A549 (cell line): Measurements from ENCODE around the gene FAM53C. TPM values are rescaled to one million over a fixed set of nuclear protein-coding genes. Genes with fewer than 3 reads are reported as not detected.

Experiments
- ATAC-seq, 2 experiments: fragments of 200-7000 bp in 1 of 2; fragments of >200 bp in 1 of 2; cut with Nextera tagmentation in 1 of 2; cut with Tn5 transposase in 1 of 2; 3 replicates each; pipeline versions ENCODE4 v1.8.0 to v1.9.1; 2018 to 2020; ENCODE audit warnings: mild to moderate bottlenecking in 1 of 2, moderate library complexity in 1 of 2
- CTCF ChIA-PET: fragments of 300-600 bp; sonication (Branson Sonifier 250); formaldehyde crosslinking; extraction: SDS; loops from one replicate; lab custom pipeline; 2021; ENCODE audit warnings: antibody characterized with exemption, inconsistent platforms; lab: Yijun Ruan, JAX
- POLR2A ChIA-PET: fragments of 350-600 bp; formaldehyde crosslinking; extraction: SDS; loops from one replicate; lab custom pipeline; 2021; ENCODE audit warnings: antibody characterized with exemption, inconsistent platforms; lab: Yijun Ruan, JAX
- DNase-seq, 2 experiments: peaks; one replicate each; pipeline versions ENCODE4 v3.0.0 to v3.0.0-alpha.2; 2011 to 2016; ENCODE audit warnings: low read depth in 1 of 2, low spot score in 1 of 2
- FAIRE-seq: peaks from 2 replicates; lab custom pipeline; 2011; peaks lifted over from hg19 to GRCh38; lab: Jason Lieb, UNC
- H3K27ac ChIP-seq, 2 experiments: fragments of >200 bp; sonication (Bioruptor Twin); formaldehyde crosslinking; 3 replicates each; pipeline ENCODE4 v1.5.1; 2016 to 2017
- H3K4me1 ChIP-seq: fragments of >200 bp; sonication (Bioruptor Twin); formaldehyde crosslinking; 3 replicates; pipeline ENCODE4 v1.6.1; 2016
- H3K4me2 ChIP-seq: fragments of >200 bp; sonication (Bioruptor Twin); formaldehyde crosslinking; 3 replicates; pipeline ENCODE4 v1.6.1; 2016
- H3K4me3 ChIP-seq: fragments of >200 bp; sonication (Bioruptor Twin); formaldehyde crosslinking; 3 replicates; pipeline ENCODE4 v1.5.1; 2016
- H3K9me3 ChIP-seq: fragments of >200 bp; sonication (Bioruptor Twin); formaldehyde crosslinking; 3 replicates; pipeline ENCODE4 v1.6.1; 2016
- BHLHE40 ChIP-seq: IDR thresholded peaks from 2 replicates; pipeline ENCODE4 v1.6.1; 2012; ENCODE audit warnings: low read depth, low read length, inconsistent platforms
- CBX8 ChIP-seq: fragments of 200-600 bp; sonication (generic); IDR thresholded peaks from 2 replicates; pipeline ENCODE4 v1.6.1; 2016
- EP300 ChIP-seq, 2 experiments: fragments of >200 bp; sonication (Bioruptor Twin); formaldehyde crosslinking; IDR thresholded peaks; 2 replicates in 1 of 2; 3 replicates in 1 of 2; pipeline ENCODE4 v1.6.1; 2016 to 2017
- ESRRA ChIP-seq: fragments of 150-350 bp; IDR thresholded peaks from 2 replicates; pipeline ENCODE4 v1.6.1; 2014; ENCODE audit warnings: mild to moderate bottlenecking, low read length, borderline replicate concordance
- HOXA7 ChIP-seq: fragments of 250-450 bp; sonication (Bioruptor Pico); IDR thresholded peaks from 2 replicates; pipeline ENCODE4 v1.5.0; 2020; ENCODE audit warnings: mild to moderate bottlenecking, moderate library complexity
- JUNB ChIP-seq: fragments of >200 bp; sonication (Bioruptor Twin); formaldehyde crosslinking; IDR thresholded peaks from 2 replicates; pipeline ENCODE4 v1.6.1; 2016
- KDM5A ChIP-seq: fragments of 200-600 bp; sonication (generic); IDR thresholded peaks from 2 replicates; pipeline ENCODE4 v1.6.1; 2016; ENCODE audit warnings: antibody characterized with exemption, mild to moderate bottlenecking
- MAFK ChIP-seq: fragments of 450-650 bp; IDR thresholded peaks from 2 replicates; pipeline ENCODE4 v1.6.1; 2014; ENCODE audit not compliant: partially characterized antibody
- MYC ChIP-seq: IDR thresholded peaks from 2 replicates; pipeline ENCODE4 v1.6.1; 2012; ENCODE audit warnings: mild to moderate bottlenecking, inconsistent platforms, low read length, improper control_type of control experiment, borderline replicate concordance
- NPAS2 ChIP-seq: fragments of 250-450 bp; sonication (Bioruptor Pico); IDR thresholded peaks from 2 replicates; pipeline ENCODE4 v1.8.0; 2022; ENCODE audit warnings: mild to moderate bottlenecking, moderate library complexity, borderline replicate concordance
- PHF8 ChIP-seq: fragments of 200-600 bp; sonication (generic); IDR thresholded peaks from 2 replicates; pipeline ENCODE4 v1.6.1; 2016; ENCODE audit warnings: low read depth, mild to moderate bottlenecking, antibody characterized with exemption, moderate library complexity, borderline replicate concordance
- POLR2AphosphoS2 ChIP-seq: conservative IDR thresholded peaks from 2 replicates; pipeline ENCODE4 v1.6.1; 2012; ENCODE audit warnings: low read length, improper control_type of control experiment, inconsistent platforms
- RAD21 ChIP-seq, 2 experiments: fragments of >200 bp in 1 of 2; sonication (Bioruptor Twin) in 1 of 2; formaldehyde crosslinking in 1 of 2; IDR thresholded peaks in 1 of 2; conservative IDR thresholded peaks in 1 of 2; 2 replicates in 1 of 2; 3 replicates in 1 of 2; pipeline ENCODE4 v1.6.1; 2012 to 2018; ENCODE audit warnings: inconsistent platforms in 1 of 2
- RARB ChIP-seq: fragments of 250-450 bp; sonication (Bioruptor Pico); IDR thresholded peaks from 2 replicates; pipeline ENCODE4 v1.8.0; 2021; ENCODE audit warnings: mild to moderate bottlenecking, moderate library complexity
- RCOR1 ChIP-seq: fragments of 150-350 bp; IDR thresholded peaks from 2 replicates; pipeline ENCODE4 v1.6.1; 2014; ENCODE audit warnings: antibody characterized with exemption, low read length, low read depth
- SREBF2 ChIP-seq: fragments of 450-650 bp; IDR thresholded peaks from 2 replicates; pipeline ENCODE4 v1.6.1; 2014; ENCODE audit warnings: mild to moderate bottlenecking, moderate library complexity
- TFCP2L1 ChIP-seq: fragments of 250-450 bp; sonication (Bioruptor Pico); IDR thresholded peaks from 2 replicates; pipeline ENCODE4 v1.5.0; 2021; ENCODE audit warnings: mild to moderate bottlenecking
- ZC3H11A ChIP-seq: fragments of 450-650 bp; IDR thresholded peaks from 2 replicates; pipeline ENCODE4 v1.6.1; 2014; ENCODE audit warnings: antibody characterized with exemption, mild to moderate bottlenecking
- ZFP36 ChIP-seq: fragments of 450-650 bp; IDR thresholded peaks from 2 replicates; pipeline ENCODE4 v1.6.1; 2014; ENCODE audit warnings: borderline replicate concordance; ENCODE audit not compliant: partially characterized antibody
- ZNF302 ChIP-seq: fragments of 250-450 bp; sonication (Bioruptor Pico); IDR thresholded peaks from 2 replicates; pipeline ENCODE4 v1.9.0; 2021; ENCODE audit warnings: inconsistent platforms, mild to moderate bottlenecking, moderate library complexity
- WGBS: methylation state at CpG from one replicate; pipeline ENCODE4 v1.1.6; 2017; ENCODE audit errors: missing lambda C conversion rate; 5-methylcytosine and 5-hydroxymethylcytosine counted together
- polyA plus RNA-seq, 4 experiments: library from polyadenylated mRNA; depleted of rRNA in 3 of 4; stranded (reverse); fragments of >200 nt; fragmentation: RNase III in 1 of 4; extraction: RNeasy Plus Mini Kit Qiagen cat#74134 plus additional on column Dnase treatment in 1 of 4; gene quantifications; 2 replicates in 3 of 4; 3 replicates in 1 of 4; pipeline ENCODE4 v1.2.3, GENCODE V29; 2011 to 2017
- TF ChIP-seq, protein P1 (sequence below): IDR thresholded peaks from 2 replicates; pipeline ENCODE4 v1.6.1; 2012; ENCODE audit warnings: low read depth, borderline replicate concordance
- TF ChIP-seq, protein P2 (sequence below): fragments of 450-650 bp; IDR thresholded peaks from 2 replicates; pipeline ENCODE4 v1.6.1; 2014; ENCODE audit warnings: antibody characterized with exemption
- TF ChIP-seq, protein P3 (sequence below): fragments of >200 bp; sonication (Bioruptor Twin); formaldehyde crosslinking; IDR thresholded peaks from 2 replicates; pipeline ENCODE4 v1.6.1; 2016

FAM53C gene
- polyA plus RNA-seq, 2 of the 4 experiments (the other 2 are of a cell fraction), result 24.7 to 24.9 TPM

DNA sequence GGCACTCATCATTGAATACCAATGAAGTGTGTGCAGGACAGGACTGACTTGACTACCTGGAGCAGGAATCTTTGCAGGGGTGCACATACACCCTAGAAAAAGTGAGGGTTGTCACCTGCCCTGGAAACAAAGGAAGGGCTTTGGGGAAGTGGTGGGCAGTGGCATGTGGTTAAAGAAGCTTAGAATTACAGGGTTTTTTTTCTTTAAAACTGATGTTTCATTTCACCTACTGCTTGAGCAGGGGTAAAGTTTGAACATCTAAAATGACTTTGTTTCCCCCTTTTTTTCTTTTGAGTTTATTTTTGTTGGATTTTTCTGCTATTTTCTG, 12.5 kb downstream of the FAM53C start:
- Histone ChIP-seq H3K4me3 (no peak overlapping the region), H3K27ac (no peak overlapping the region)
- no peak for DNase-seq
- TF ChIP-seq ESRRA, result no peak
- TF ChIP-seq HOXA7, result no peak
- TF ChIP-seq, protein P1, sequence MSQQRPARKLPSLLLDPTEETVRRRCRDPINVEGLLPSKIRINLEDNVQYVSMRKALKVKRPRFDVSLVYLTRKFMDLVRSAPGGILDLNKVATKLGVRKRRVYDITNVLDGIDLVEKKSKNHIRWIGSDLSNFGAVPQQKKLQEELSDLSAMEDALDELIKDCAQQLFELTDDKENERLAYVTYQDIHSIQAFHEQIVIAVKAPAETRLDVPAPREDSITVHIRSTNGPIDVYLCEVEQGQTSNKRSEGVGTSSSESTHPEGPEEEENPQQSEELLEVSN, result no peak
- TF ChIP-seq MAFK, result no peak
- TF ChIP-seq ZNF302 (CRISPR knock-in tag), result no peak
- no peak for TF ChIP-seq SREBF2
- TF ChIP-seq BHLHE40, result no peak
- no peak for TF ChIP-seq CBX8
- no peak for TF ChIP-seq KDM5A
- no peak for TF ChIP-seq ZFP36
- TF ChIP-seq, protein P2, sequence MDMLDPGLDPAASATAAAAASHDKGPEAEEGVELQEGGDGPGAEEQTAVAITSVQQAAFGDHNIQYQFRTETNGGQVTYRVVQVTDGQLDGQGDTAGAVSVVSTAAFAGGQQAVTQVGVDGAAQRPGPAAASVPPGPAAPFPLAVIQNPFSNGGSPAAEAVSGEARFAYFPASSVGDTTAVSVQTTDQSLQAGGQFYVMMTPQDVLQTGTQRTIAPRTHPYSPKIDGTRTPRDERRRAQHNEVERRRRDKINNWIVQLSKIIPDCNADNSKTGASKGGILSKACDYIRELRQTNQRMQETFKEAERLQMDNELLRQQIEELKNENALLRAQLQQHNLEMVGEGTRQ, result no peak
- TF ChIP-seq RAD21 (conservative IDR thresholded peaks at IDR 0.05 in 1 of 2, IDR thresholded peaks at IDR 0.05 in 1 of 2), result no peak
- TF ChIP-seq MYC, result no peak
- no peak for TF ChIP-seq RARB (CRISPR knock-in tag)
- TF ChIP-seq, all 56 proteins: peak for 0
- peaks cover 9% of the 10 kb centered on the region; the same call in 2 of the 3 replicates for H3K9me3 ChIP-seq
- ATAC-seq (no peak), FAIRE-seq (no peak)
- ChIA-PET POLR2A (interaction anchor here (5.1 kb wide), 1 partner anchor 12 kb away, joined by 36 read pairs; the partner anchor contains the start of gene FAM53C), CTCF (interaction anchor here (0.6 to 6.2 kb wide), 6 partner anchors 13 to 195 kb away, joined by 3 to 197 read pairs (median 4); partner anchors contain the start of genes CDC25C and FAM53C)
- no peak overlapping the region for H3K4me2 ChIP-seq
- peaks cover 14% of the 10 kb centered on the region for H3K4me1 ChIP-seq

DNA sequence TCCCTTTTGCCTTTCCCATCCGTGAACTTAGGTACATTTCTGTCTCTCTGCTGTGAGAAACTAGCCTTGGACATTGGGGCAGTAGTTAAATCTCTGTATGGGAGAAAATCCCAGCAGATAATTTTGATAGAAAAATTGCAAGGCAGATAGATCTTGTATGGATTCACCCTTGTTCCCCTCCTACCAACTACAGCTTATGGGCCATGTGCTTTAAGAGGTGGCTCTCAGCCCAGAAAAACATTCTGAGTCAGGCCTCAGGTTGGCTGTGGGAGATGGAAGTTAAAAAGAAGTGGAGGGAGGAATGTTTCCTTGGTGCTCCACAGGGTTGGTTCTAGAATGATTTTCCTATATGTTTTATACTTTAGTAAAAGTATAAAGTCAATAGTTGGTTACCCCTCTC, 13.0 kb downstream of the FAM53C start:
- TF ChIP-seq POLR2AphosphoS2 (no peak), RCOR1 (no peak), NPAS2 (CRISPR knock-in tag) (no peak), MYC (no peak), JUNB (no peak), PHF8 (no peak), EP300 (IDR thresholded peaks at IDR 0.05) (no peak), TFCP2L1 (CRISPR knock-in tag) (no peak), ZC3H11A (no peak)
- TF ChIP-seq, protein P1, result no peak
- TF ChIP-seq, protein P3, sequence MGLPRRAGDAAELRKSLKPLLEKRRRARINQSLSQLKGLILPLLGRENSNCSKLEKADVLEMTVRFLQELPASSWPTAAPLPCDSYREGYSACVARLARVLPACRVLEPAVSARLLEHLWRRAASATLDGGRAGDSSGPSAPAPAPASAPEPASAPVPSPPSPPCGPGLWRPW, result no peak
- H3K4me1 ChIP-seq, result peaks cover 19% of the 10 kb centered on the region
- ChIA-PET POLR2A (interaction anchor here (5.1 kb wide), 1 partner anchor 12 kb away, joined by 36 read pairs; the partner anchor contains the start of gene FAM53C), CTCF (interaction anchor here (1.3 to 6.2 kb wide), 12 partner anchors 14 to 141 kb away, joined by 3 to 197 read pairs (median 8); partner anchors contain the start of genes CDC25C and FAM53C)
- H3K4me2 ChIP-seq, result no peak overlapping the region
- no peak overlapping the region for H3K4me3 ChIP-seq
- WGBS, result 93% methylated on average over 1 of the region's 1 CpG
- peaks cover 9% of the 10 kb centered on the region; the same call in 2 of the 3 replicates for H3K9me3 ChIP-seq
- FAIRE-seq (no peak), ATAC-seq (no peak), DNase-seq (no peak)
- H3K27ac ChIP-seq, result no peak overlapping the region
